Endothelial cell of umbilical vein (primary cell): ENCODE measurements around the gene RAB35. TPM values are rescaled to one million over a fixed set of nuclear protein-coding genes. Genes with fewer than 3 reads are reported as not detected.

Source experiments
- BruUV-seq: library from RNA; stranded (reverse); fragments of 400-500 nt; replicated peaks from 2 replicates; lab custom pipeline; 2021; lab: Mats Ljungman, UMichigan
- CTCF ChIA-PET: fragments of 300-600, 350-600 bp; sonication (Branson Sonifier 250); formaldehyde crosslinking; loops from one replicate; lab custom pipeline; 2021; ENCODE audit warnings: antibody characterized with exemption, inconsistent platforms; lab: Charles Lee
- POLR2A ChIA-PET: fragments of 300-600, 350-600 bp; sonication (Branson Sonifier 250); formaldehyde crosslinking; loops from one replicate; lab custom pipeline; 2021; ENCODE audit warnings: antibody characterized with exemption, inconsistent platforms; lab: Charles Lee
- DNase-seq: peaks from one replicate; pipeline ENCODE4 v3.0.0-alpha.2; 2011; ENCODE audit warnings: low read depth, low spot score
- FAIRE-seq: peaks from 2 replicates; lab custom pipeline; 2011; peaks lifted over from hg19 to GRCh38; lab: Jason Lieb, UNC
- H2AFZ ChIP-seq: 2 replicates; pipeline ENCODE4 v1.6.0; 2012; ENCODE audit warnings: low read depth, low read length, control low read depth, inconsistent platforms
- H3K27ac ChIP-seq: 2 replicates; pipeline ENCODE4 v1.5.1; 2011; ENCODE audit warnings: low read depth, mild to moderate bottlenecking, control low read depth, low read length, moderate library complexity; ENCODE audit not compliant: insufficient read depth
- H3K27me3 ChIP-seq, 2 experiments: 2 replicates each; pipeline versions ENCODE4 v1.6.0 to v1.6.1; 2011; ENCODE audit warnings: low read length in 2 of 2, mixed read lengths in 1 of 2; ENCODE audit not compliant: control insufficient read depth in 2 of 2, insufficient read depth in 2 of 2
- H3K36me3 ChIP-seq, 2 experiments: 2 replicates in 1 of 2; 3 replicates in 1 of 2; pipeline ENCODE4 v1.5.1; 2011; ENCODE audit warnings: low read length in 2 of 2, mild to moderate bottlenecking in 1 of 2, moderate library complexity in 1 of 2; ENCODE audit not compliant: control insufficient read depth in 2 of 2, insufficient read depth in 2 of 2; ENCODE audit errors: extremely low read depth in 1 of 2
- H3K4me1 ChIP-seq: 3 replicates; pipeline ENCODE4 v1.5.1; 2011; ENCODE audit warnings: mild to moderate bottlenecking, low read length; ENCODE audit not compliant: control insufficient read depth, insufficient read depth; ENCODE audit errors: extremely low read depth
- H3K4me2 ChIP-seq: 2 replicates; pipeline ENCODE4 v1.6.1; 2011; ENCODE audit warnings: low read length, control low read depth, mixed read lengths; ENCODE audit not compliant: insufficient read depth
- H3K4me3 ChIP-seq, 3 experiments: fragments of 200-600 bp in 1 of 3; sonication (generic), shearing (Covaris generic) in 1 of 3; replicated peaks in 1 of 3; 2 replicates each; pipeline ENCODE4 v1.5.1; 2011 to 2016; ENCODE audit warnings: control low read depth in 3 of 3, low read length in 3 of 3, mild to moderate bottlenecking in 2 of 3, inconsistent platforms in 1 of 3, low read depth in 1 of 3, moderate library complexity in 1 of 3; ENCODE audit not compliant: insufficient read depth in 1 of 3
- H3K79me2 ChIP-seq: 2 replicates; pipeline ENCODE4 v1.6.0; 2012; ENCODE audit warnings: low read length, inconsistent platforms; ENCODE audit not compliant: control insufficient read depth, insufficient read depth
- H3K9ac ChIP-seq: replicated peaks from 2 replicates; pipeline ENCODE3; 2011; ENCODE audit warnings: low read length, control low read depth; ENCODE audit not compliant: insufficient read depth; ENCODE audit errors: extremely low read depth
- H3K9me1 ChIP-seq: replicated peaks from 3 replicates; pipeline ENCODE4 v1.6.0; 2011; ENCODE audit warnings: mild to moderate bottlenecking, low read length; ENCODE audit not compliant: control insufficient read depth, insufficient read depth; ENCODE audit errors: extremely low read depth
- H3K9me3 ChIP-seq: replicated peaks from 2 replicates; pipeline ENCODE4 v1.5.1; 2012; ENCODE audit warnings: low read length, inconsistent platforms; ENCODE audit not compliant: control insufficient read depth, insufficient read depth
- H4K20me1 ChIP-seq: replicated peaks from 2 replicates; pipeline ENCODE3; 2011; ENCODE audit warnings: mild to moderate bottlenecking, low read length; ENCODE audit not compliant: control insufficient read depth, insufficient read depth; ENCODE audit errors: extremely low read depth
- CTCF ChIP-seq, 2 donors: IDR thresholded peaks; 1 replicate in 1 of 2; 2 replicates in 1 of 2; pipeline ENCODE4 v1.5.1; 2011; ENCODE audit warnings: low read length in 2 of 2, mild to moderate bottlenecking in 2 of 2, moderate library complexity in 2 of 2, control low read depth in 1 of 2, inconsistent platforms in 1 of 2, low read depth in 1 of 2; ENCODE audit not compliant: insufficient read depth in 1 of 2; ENCODE audit errors: extremely low read depth in 1 of 2
- EZH2 ChIP-seq: IDR thresholded peaks from 2 replicates; pipeline ENCODE4 v1.6.1; 2012; ENCODE audit warnings: borderline replicate concordance, low read depth, mild to moderate bottlenecking, moderate library complexity, low read length, inconsistent platforms; ENCODE audit not compliant: severe bottlenecking
- FOS ChIP-seq: IDR thresholded peaks from 2 replicates; pipeline ENCODE4 v1.6.1; 2011; ENCODE audit warnings: mild to moderate bottlenecking, low read length, moderate library complexity, borderline replicate concordance; ENCODE audit not compliant: insufficient read depth
- GATA2 ChIP-seq: IDR thresholded peaks from 2 replicates; pipeline ENCODE4 v1.7.0; 2011; ENCODE audit warnings: low read depth, mild to moderate bottlenecking, moderate library complexity, mixed read lengths, low read length; ENCODE audit not compliant: insufficient read length, insufficient read depth
- JUN ChIP-seq: IDR thresholded peaks from 2 replicates; pipeline ENCODE4 v1.6.1; 2011; ENCODE audit warnings: borderline replicate concordance, low read depth; ENCODE audit not compliant: insufficient read length, insufficient read depth
- MAX ChIP-seq: IDR thresholded peaks from 2 replicates; pipeline ENCODE4 v1.6.1; 2011; ENCODE audit not compliant: insufficient read depth, insufficient read length
- MYC ChIP-seq: IDR thresholded peaks from one replicate; pipeline ENCODE4 v1.6.1; 2011; ENCODE audit warnings: mild to moderate bottlenecking, low read depth, low read length
- POLR2A ChIP-seq: IDR thresholded peaks from 2 replicates; pipeline ENCODE4 v1.6.1; 2012; ENCODE audit warnings: low read depth, mild to moderate bottlenecking, control low read depth, low read length
- POLR2AphosphoS5 ChIP-seq: IDR thresholded peaks from 2 replicates; pipeline ENCODE4 v1.6.1; 2012; ENCODE audit warnings: low read depth, mild to moderate bottlenecking, control low read depth, low read length, moderate library complexity; ENCODE audit not compliant: insufficient read depth
- dilution Hi-C: fragments of 300-500 bp; cut with MboI; formaldehyde crosslinking; loops from one replicate; pipeline ENCODE4 v1.15.0; 2019; ENCODE audit warnings: low sequenced_read_pairs; ENCODE audit not compliant: extremely low pct_ligation_motif_present
- intact Hi-C: fragments of 100-400 bp; cut with micrococcal nuclease; formaldehyde crosslinking; loops from one replicate; pipeline ENCODE4 v1.10.0; 2022
- polyA plus RNA-seq, 4 experiments: library from polyadenylated mRNA; depleted of rRNA in 3 of 4; stranded (reverse) in 3 of 4; unstranded in 1 of 4; fragments of >200 nt; gene quantifications; 2 replicates each; pipeline versions ENCODE4 v1.2.1 to v1.2.3, GENCODE V29; 2011 to 2012; ENCODE audit warnings: missing spikeins in 1 of 4
- total RNA-seq: library from RNA; stranded (reverse); gene quantifications from 2 replicates; pipeline ENCODE4 v1.2.3, GENCODE V29; 2021

Gene RAB35
- total and polyA plus RNA-seq, 2 donors (not counting 3 experiments of a cell fraction or from before 2014, with no cell fraction given): 70.5 to 80.3 TPM

GRCh38 chr12:120157678-120158077 is 41.1 kb upstream of the RAB35 start:
- TF ChIP-seq MAX (no peak), POLR2A (no peak), EZH2 (no peak), POLR2AphosphoS5 (no peak), GATA2 (no peak), MYC (no peak), CTCF (IDR thresholded peaks at IDR 0.05; ENCODE audit: extremely low read depth in 1 of 2, insufficient read depth in 1 of 2, low read depth in 1 of 2, low read length in 2 of 2) (no peak), JUN (no peak), FOS (no peak)
- intact Hi-C loops (no loop called here), dilution Hi-C loops (no loop called here)
- no TSS peak for BruUV-seq
- Histone ChIP-seq H3K4me2 (no peak overlapping the region), H4K20me1 (no peaks in the 10 kb centered on the region), H3K27ac (no peak overlapping the region), H3K79me2 (no peaks in the 10 kb centered on the region), H3K27me3 (no peaks in the 10 kb centered on the region), H3K4me1 (no peaks in the 10 kb centered on the region), H3K9ac (no peak overlapping the region), H3K9me1 (no peaks in the 10 kb centered on the region), H3K36me3 (peaks cover 38 to 80% of the 10 kb centered on the region in 2 experiments), H3K9me3 (no peaks in the 10 kb centered on the region), H2AFZ (no peak overlapping the region), H3K4me3 (no peak overlapping the region)
- ChIA-PET CTCF (no interaction called here), POLR2A (no interaction called here)
- DNase-seq: no peak
- no peak for FAIRE-seq
